AG04450 (cell line): ENCODE measurements around the gene RASSF7. TPM values are rescaled to one million over a fixed set of nuclear protein-coding genes. Genes with fewer than 3 reads are reported as not detected.

Source experiments
- CTCF ChIA-PET: fragments of 300-600, 350-600 bp; formaldehyde crosslinking; extraction: SDS; loops from one replicate; lab custom pipeline; 2022; ENCODE audit warnings: antibody characterized with exemption, inconsistent platforms; lab: Charles Lee
- POLR2A ChIA-PET: fragments of 350-600 bp; formaldehyde crosslinking; extraction: SDS; loops from one replicate; lab custom pipeline; 2021; ENCODE audit warnings: antibody characterized with exemption, inconsistent platforms; lab: Yijun Ruan, JAX
- DNase-seq: peaks from one replicate; pipeline ENCODE4 v3.0.0-alpha.2; 2011; ENCODE audit warnings: low read depth, low spot score
- H3K27ac ChIP-seq: one replicate; pipeline ENCODE4 v1.5.1; 2012; ENCODE audit warnings: low read depth, low read length, control low read depth
- H3K27me3 ChIP-seq: one replicate; pipeline ENCODE4 v1.6.0; 2012; ENCODE audit warnings: low read length; ENCODE audit not compliant: control insufficient read depth, insufficient read depth
- H3K4me3 ChIP-seq: 2 replicates; pipeline ENCODE4 v1.5.1; 2011; ENCODE audit warnings: mild to moderate bottlenecking, low read depth, low read length, control low read depth
- H3K9me3 ChIP-seq: 2 replicates; pipeline ENCODE4 v1.5.1; 2012; ENCODE audit warnings: low read length; ENCODE audit not compliant: control insufficient read depth, insufficient read depth
- polyA minus RNA-seq: library from RNA; depleted of rRNA, polyadenylated mRNA; stranded (reverse); fragments of >200 nt; gene quantifications from 2 replicates; pipeline ENCODE4 v1.2.3, GENCODE V29; 2011; rRNA and poly(A)+ RNA removed
- polyA plus RNA-seq: library from polyadenylated mRNA; depleted of rRNA; stranded (reverse); fragments of >200 nt; gene quantifications from 2 replicates; pipeline ENCODE4 v1.2.3, GENCODE V29; 2011; rRNA removed
- TF ChIP-seq, protein P1 (sequence below): IDR thresholded peaks from 2 replicates; pipeline ENCODE4 v1.5.1; 2011; ENCODE audit warnings: low read depth, low read length, control low read depth, inconsistent platforms

The RASSF7 gene, protein sequence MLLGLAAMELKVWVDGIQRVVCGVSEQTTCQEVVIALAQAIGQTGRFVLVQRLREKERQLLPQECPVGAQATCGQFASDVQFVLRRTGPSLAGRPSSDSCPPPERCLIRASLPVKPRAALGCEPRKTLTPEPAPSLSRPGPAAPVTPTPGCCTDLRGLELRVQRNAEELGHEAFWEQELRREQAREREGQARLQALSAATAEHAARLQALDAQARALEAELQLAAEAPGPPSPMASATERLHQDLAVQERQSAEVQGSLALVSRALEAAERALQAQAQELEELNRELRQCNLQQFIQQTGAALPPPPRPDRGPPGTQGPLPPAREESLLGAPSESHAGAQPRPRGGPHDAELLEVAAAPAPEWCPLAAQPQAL
- polyA plus RNA-seq = 2.5 and 4.3 TPM in 2 replicates
- polyA minus RNA-seq = 0.78 and 1.3 TPM in 2 replicates

DNA sequence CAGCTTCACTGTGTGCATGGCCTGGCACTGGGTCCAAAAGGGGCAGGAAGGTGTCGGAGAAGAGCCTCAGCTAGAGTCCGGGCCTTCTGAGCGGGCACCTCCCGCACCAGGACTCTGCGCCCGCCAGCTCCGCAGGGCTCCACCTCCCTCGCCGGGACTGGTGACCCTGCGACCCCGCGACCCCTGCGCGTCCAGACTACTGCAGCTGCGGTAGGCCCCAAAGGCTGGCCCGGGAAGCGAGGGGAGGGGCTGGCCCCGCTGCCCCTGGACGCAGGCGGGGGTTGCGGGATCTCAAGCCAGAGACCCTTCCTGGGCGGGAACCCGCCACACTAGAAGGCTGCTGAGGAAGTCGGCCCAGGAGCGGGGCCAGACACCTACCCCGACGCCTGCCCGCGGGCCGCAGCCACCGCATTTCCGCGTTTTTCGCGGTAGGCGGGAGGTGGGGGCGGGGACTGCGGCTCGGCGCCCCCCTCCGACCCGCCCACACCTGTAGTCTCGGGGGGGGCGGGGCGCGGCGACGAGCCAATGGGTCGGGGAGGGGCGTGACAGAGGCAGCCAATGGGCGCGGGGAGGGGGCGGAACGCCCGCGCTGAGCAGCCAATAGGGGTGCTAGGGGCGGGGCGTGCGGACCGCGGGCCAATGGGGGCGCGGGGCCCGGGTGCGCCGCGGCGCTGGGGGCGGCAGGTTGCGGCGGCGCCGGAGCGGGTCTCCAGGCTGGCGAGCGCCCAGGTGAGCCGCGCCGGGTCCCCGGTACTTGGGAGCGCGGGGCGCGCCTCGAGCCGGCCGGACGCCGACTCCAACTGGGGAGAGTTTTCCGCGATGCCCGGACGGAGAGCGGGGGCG lies at the start of gene RASSF7, which contains the start of gene LMNTD2:
Gene RASSF7 (plus strand): TSS at position 666 of the 843 bp plus-strand sequence. CDS start 799 bp downstream, outside the sequence.
Gene LMNTD2 (minus strand): TSS at position 434 of the 843 bp plus-strand sequence. CDS start 22 bp downstream, at position 412.
- Histone ChIP-seq H3K9me3 (peaks cover 3% of the 10 kb centered on the region; the same call in 1 of the 2 replicates), H3K27ac (no peak within 1 kb of the TSS), H3K4me3 (peak within 1 kb of the TSS; percentile 63), H3K27me3 (peaks cover 33% of the 10 kb centered on the region)
- DNase-seq = peak; percentile 36
- POLR2A ChIA-PET = no interaction called here
- TF ChIP-seq, protein P1, sequence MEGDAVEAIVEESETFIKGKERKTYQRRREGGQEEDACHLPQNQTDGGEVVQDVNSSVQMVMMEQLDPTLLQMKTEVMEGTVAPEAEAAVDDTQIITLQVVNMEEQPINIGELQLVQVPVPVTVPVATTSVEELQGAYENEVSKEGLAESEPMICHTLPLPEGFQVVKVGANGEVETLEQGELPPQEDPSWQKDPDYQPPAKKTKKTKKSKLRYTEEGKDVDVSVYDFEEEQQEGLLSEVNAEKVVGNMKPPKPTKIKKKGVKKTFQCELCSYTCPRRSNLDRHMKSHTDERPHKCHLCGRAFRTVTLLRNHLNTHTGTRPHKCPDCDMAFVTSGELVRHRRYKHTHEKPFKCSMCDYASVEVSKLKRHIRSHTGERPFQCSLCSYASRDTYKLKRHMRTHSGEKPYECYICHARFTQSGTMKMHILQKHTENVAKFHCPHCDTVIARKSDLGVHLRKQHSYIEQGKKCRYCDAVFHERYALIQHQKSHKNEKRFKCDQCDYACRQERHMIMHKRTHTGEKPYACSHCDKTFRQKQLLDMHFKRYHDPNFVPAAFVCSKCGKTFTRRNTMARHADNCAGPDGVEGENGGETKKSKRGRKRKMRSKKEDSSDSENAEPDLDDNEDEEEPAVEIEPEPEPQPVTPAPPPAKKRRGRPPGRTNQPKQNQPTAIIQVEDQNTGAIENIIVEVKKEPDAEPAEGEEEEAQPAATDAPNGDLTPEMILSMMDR = no peak
- CTCF ChIA-PET = interaction anchor here (0.5 kb wide), 1 partner anchor 215 kb away, joined by 3 read pairs; no protein-coding TSS in a partner anchor

DNA sequence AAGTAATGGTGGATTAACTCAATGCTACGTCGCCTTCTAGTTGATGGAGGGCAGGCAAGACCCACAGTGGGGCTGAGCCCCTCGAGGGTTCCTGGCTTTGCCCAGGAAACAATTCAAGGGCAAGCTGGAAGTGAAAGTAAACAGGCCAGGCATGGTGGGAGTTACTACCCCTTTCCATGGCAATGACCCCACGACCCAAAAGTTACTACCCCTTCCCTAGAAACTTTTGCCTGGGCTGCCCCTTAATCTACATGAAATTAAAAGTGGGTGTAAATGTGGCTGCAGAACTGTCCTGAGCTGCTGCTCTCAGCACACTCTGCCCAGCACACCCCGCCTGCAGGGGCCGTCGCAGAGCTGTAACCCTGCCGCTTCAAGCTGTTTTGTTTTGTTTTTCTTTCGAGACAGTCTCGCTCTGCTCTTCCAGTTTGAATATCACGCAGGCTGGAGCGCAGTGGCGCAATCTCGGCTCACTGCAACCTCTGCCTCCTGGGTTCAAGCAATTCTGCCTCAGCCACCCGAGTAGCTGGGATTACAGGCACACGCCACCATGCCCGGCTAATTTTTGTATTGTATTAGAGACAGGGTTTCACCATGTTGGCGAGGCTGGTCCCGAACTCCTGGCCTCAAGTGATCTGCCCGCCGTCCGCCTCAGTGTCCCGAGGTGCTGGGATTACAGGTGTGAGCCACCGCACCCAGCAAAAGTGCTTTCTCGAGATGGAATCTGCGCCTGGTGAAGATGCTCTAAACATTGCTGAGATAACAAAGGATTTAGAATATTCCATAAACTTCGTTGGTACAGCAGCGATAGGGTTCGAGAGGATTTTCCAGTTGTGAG lies 47.8 kb upstream of the RASSF7 start:
- Histone ChIP-seq H3K27me3 (no peaks in the 10 kb centered on the region), H3K4me3 (no peak overlapping the region), H3K27ac (no peak overlapping the region), H3K9me3 (peaks cover 13% of the 10 kb centered on the region)
- ChIA-PET CTCF (interaction anchor here (0.7 kb wide), 1 partner anchor 20 kb away, joined by 5 read pairs; no protein-coding TSS in a partner anchor), POLR2A (no interaction called here)
- no peak for DNase-seq
- TF ChIP-seq, protein P1 = no peak

DNA sequence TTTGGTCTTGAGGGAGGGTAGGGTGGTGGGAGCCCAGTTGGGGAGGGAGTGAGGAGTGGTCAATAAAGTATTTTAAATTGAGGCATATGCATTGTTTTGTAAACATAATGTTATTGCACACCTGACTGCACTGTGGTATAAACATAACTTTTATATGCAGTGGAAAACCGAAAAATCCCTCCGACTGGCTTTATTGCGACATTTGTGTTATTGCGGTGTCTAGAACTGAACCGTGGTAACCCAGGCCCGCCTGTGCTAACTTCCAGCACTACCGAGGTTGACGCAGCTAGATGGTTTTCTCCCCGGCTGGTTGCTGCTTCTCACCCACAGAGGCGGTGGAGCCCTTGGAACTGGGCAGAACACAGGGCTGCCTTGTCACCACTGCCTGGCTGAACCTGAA lies 46.2 kb upstream of the RASSF7 start:
- Histone ChIP-seq H3K27ac (no peak overlapping the region), H3K27me3 (no peaks in the 10 kb centered on the region), H3K9me3 (peaks cover 19% of the 10 kb centered on the region), H3K4me3 (no peak overlapping the region)
- DNase-seq = no peak
- TF ChIP-seq, protein P1 = no peak
- ChIA-PET POLR2A (no interaction called here), CTCF (no interaction called here)

DNA sequence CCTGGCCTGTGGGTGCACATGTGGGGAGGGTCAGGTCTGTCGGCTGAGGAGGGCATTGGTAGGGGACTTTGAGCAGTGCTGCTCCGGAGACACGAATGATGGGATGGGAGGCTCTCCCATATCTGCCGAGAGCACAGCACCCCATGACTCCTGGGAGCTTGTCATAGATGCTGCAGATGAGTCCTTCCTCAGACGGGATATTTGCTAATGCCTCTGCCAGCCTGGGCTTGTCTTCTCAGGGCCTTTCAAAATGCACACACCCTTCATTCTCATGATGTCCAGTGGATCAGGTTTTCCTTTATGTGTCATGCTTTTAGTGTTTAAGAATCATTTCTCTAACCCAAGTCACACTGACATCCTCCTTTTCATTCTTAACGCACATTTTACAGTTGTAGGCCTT lies 45.6 kb upstream of the RASSF7 start:
- ChIA-PET POLR2A (no interaction called here), CTCF (no interaction called here)
- H3K9me3 ChIP-seq = peaks cover 19% of the 10 kb centered on the region
- no peak overlapping the region for H3K27ac ChIP-seq
- no peak for DNase-seq
- no peaks in the 10 kb centered on the region for H3K27me3 ChIP-seq
- H3K4me3 ChIP-seq = no peak overlapping the region
- TF ChIP-seq, protein P1 = no peak
